NCI-H526 treated with DMSO at 0.1 percent for 48 hours (cell line): Measurements from ENCODE around the gene H19.

Source experiments
- DNase-seq: peaks from one replicate; lab custom pipeline; 2025; lab: John Stamatoyannopoulos, UW

Gene H19

GRCh38 chr11:1997755-1998154 lies at the start of gene H19:
Gene H19 (minus strand): TSS chr11:1997842.
- DNase-seq = no peak

- DNase-seq = no peak
Measured at GRCh38 chr11:2041963-2042362, 44.3 kb upstream of the H19 start.

GRCh38 chr11:2041153-2041552 lies 43.5 kb upstream of the H19 start:
- no peak for DNase-seq

- DNase-seq = no peak
Measured at GRCh38 chr11:2039198-2039759, 41.6 kb upstream of the H19 start.

GRCh38 chr11:2036863-2037486 lies 39.3 kb upstream of the H19 start:
- DNase-seq = no peak

GRCh38 chr11:2035382-2035781 lies 37.7 kb upstream of the H19 start:
- DNase-seq = no peak

- DNase-seq = no peak
Measured at GRCh38 chr11:2031058-2031457, 33.4 kb upstream of the H19 start.

- no peak for DNase-seq
Measured at GRCh38 chr11:2027708-2028107, 30.1 kb upstream of the H19 start.

- DNase-seq = no peak
Measured at GRCh38 chr11:2015025-2015424, 17.4 kb upstream of the H19 start.

- DNase-seq = no peak
Measured at GRCh38 chr11:2012440-2012839, 14.8 kb upstream of the H19 start.

GRCh38 chr11:2004466-2004865 lies 6.8 kb upstream of the H19 start:
- DNase-seq = no peak

- no peak for DNase-seq
Measured at GRCh38 chr11:2002807-2003206, 5.2 kb upstream of the H19 start.

GRCh38 chr11:2002042-2002776 lies 4.6 kb upstream of the H19 start:
- no peak for DNase-seq

GRCh38 chr11:1998861-1999260 lies 1.2 kb upstream of the H19 start:
- DNase-seq = no peak

- no peak for DNase-seq
Measured at GRCh38 chr11:1998290-1998689, 648 bp upstream of the H19 start.

- no peak for DNase-seq
Measured at GRCh38 chr11:1994121-1994520, 3.5 kb downstream of the H19 start.

GRCh38 chr11:1992111-1992510 lies 5.5 kb downstream of the H19 start:
- DNase-seq = no peak

GRCh38 chr11:1990872-1991578 lies 6.6 kb downstream of the H19 start:
- no peak for DNase-seq

GRCh38 chr11:1989953-1990352 lies 7.7 kb downstream of the H19 start:
- DNase-seq = no peak

- DNase-seq = no peak
Measured at GRCh38 chr11:1988667-1989317, 8.8 kb downstream of the H19 start.

- DNase-seq = no peak
Measured at GRCh38 chr11:1988174-1988573, 9.5 kb downstream of the H19 start.

- DNase-seq = no peak
Measured at GRCh38 chr11:1987024-1987423, 10.6 kb downstream of the H19 start.

GRCh38 chr11:1983601-1983961 lies 14.1 kb downstream of the H19 start:
- DNase-seq = no peak
